ENCODE measurements around the gene PTRH2.

The PTRH2 gene

GRCh38 chr17:59723041-59723440, 15.8 kb upstream of the PTRH2 start:
- H3K4me3 ChIP-seq (ENCODE audit: insufficient read depth, low read depth, low read length) = no peak overlapping the region
- no peak overlapping the region for H3K27ac ChIP-seq (ENCODE audit: insufficient read depth, low read depth, low read length, poor library complexity, severe bottlenecking)
- no peaks in the 10 kb centered on the region for H3K36me3 ChIP-seq (ENCODE audit: control insufficient read depth, insufficient read depth, low read length)
- H3K4me1 ChIP-seq (ENCODE audit: control insufficient read depth, insufficient read depth, low read length) = no peaks in the 10 kb centered on the region
- 80 to 85% methylated on average over 1 of the region's 1 CpG for WGBS, 2 experiments
- H3K9me3 ChIP-seq (ENCODE audit: control insufficient read depth, low read length) = no peaks in the 10 kb centered on the region
- no peaks in the 10 kb centered on the region for H3K27me3 ChIP-seq (ENCODE audit: control insufficient read depth, insufficient read depth, low read length, poor library complexity, severe bottlenecking)

GRCh38 chr17:59722623-59723022, 15.4 kb upstream of the PTRH2 start:
- no peaks in the 10 kb centered on the region for H3K4me1 ChIP-seq (ENCODE audit: control insufficient read depth, insufficient read depth, low read length)
- WGBS, 2 experiments = 86 to 94% methylated on average over 4 of the region's 4 CpGs
- no peak overlapping the region for H3K4me3 ChIP-seq (ENCODE audit: insufficient read depth, low read depth, low read length)
- H3K27ac ChIP-seq (ENCODE audit: insufficient read depth, low read depth, low read length, poor library complexity, severe bottlenecking) = no peak overlapping the region
- H3K36me3 ChIP-seq (ENCODE audit: control insufficient read depth, insufficient read depth, low read length) = no peaks in the 10 kb centered on the region
- no peaks in the 10 kb centered on the region for H3K27me3 ChIP-seq (ENCODE audit: control insufficient read depth, insufficient read depth, low read length, poor library complexity, severe bottlenecking)
- no peaks in the 10 kb centered on the region for H3K9me3 ChIP-seq (ENCODE audit: control insufficient read depth, low read length)

GRCh38 chr17:59719526-59719925, 12.3 kb upstream of the PTRH2 start:
- Histone ChIP-seq H3K4me3 (ENCODE audit: insufficient read depth, low read depth, low read length) (no peak overlapping the region), H3K4me1 (ENCODE audit: control insufficient read depth, insufficient read depth, low read length) (no peaks in the 10 kb centered on the region), H3K27ac (ENCODE audit: insufficient read depth, low read depth, low read length, poor library complexity, severe bottlenecking) (no peak overlapping the region), H3K36me3 (ENCODE audit: control insufficient read depth, insufficient read depth, low read length) (no peaks in the 10 kb centered on the region), H3K9me3 (ENCODE audit: control insufficient read depth, low read length) (no peaks in the 10 kb centered on the region), H3K27me3 (ENCODE audit: control insufficient read depth, insufficient read depth, low read length, poor library complexity, severe bottlenecking) (no peaks in the 10 kb centered on the region)

- no peak overlapping the region for H3K4me3 ChIP-seq (ENCODE audit: insufficient read depth, low read depth, low read length)
- no peaks in the 10 kb centered on the region for H3K27me3 ChIP-seq (ENCODE audit: control insufficient read depth, insufficient read depth, low read length, poor library complexity, severe bottlenecking)
- no peaks in the 10 kb centered on the region for H3K9me3 ChIP-seq (ENCODE audit: control insufficient read depth, low read length)
- no peaks in the 10 kb centered on the region for H3K4me1 ChIP-seq (ENCODE audit: control insufficient read depth, insufficient read depth, low read length)
- 94 to 96% methylated on average over 2 of the region's 2 CpGs for WGBS, 2 experiments
- no peaks in the 10 kb centered on the region for H3K36me3 ChIP-seq (ENCODE audit: control insufficient read depth, insufficient read depth, low read length)
- H3K27ac ChIP-seq (ENCODE audit: insufficient read depth, low read depth, low read length, poor library complexity, severe bottlenecking) = no peak overlapping the region
Observed at GRCh38 chr17:59716427-59716826, 9.2 kb upstream of the PTRH2 start.

- no peaks in the 10 kb centered on the region for H3K36me3 ChIP-seq (ENCODE audit: control insufficient read depth, insufficient read depth, low read length)
- no peaks in the 10 kb centered on the region for H3K4me1 ChIP-seq (ENCODE audit: control insufficient read depth, insufficient read depth, low read length)
- no peaks in the 10 kb centered on the region for H3K9me3 ChIP-seq (ENCODE audit: control insufficient read depth, low read length)
- no peaks in the 10 kb centered on the region for H3K27me3 ChIP-seq (ENCODE audit: control insufficient read depth, insufficient read depth, low read length, poor library complexity, severe bottlenecking)
- no peak overlapping the region for H3K27ac ChIP-seq (ENCODE audit: insufficient read depth, low read depth, low read length, poor library complexity, severe bottlenecking)
- H3K4me3 ChIP-seq (ENCODE audit: insufficient read depth, low read depth, low read length) = no peak overlapping the region
- WGBS, 2 experiments = 88 to 90% methylated on average over 2 of the region's 2 CpGs
Observed at GRCh38 chr17:59714255-59714654, 7.0 kb upstream of the PTRH2 start.

DNA sequence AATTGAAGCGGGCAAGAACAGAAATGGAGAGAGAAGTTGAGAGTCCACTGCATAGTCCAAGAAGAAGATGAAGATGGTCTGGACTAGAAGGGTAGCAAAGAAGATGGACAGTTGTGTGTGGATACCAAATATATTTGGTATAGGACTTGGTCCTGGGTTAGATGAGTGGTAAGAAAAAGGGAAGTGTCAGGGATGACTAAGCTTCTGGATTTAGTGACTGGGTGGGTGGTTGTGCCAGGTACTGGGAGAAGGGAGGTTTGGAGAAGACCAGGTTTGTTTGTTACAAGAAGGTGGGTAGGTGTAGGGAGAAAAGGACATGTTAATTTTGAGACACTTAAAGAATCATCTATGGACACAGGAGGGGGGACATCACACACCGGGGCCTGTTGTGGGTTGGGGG, 5.6 kb upstream of the PTRH2 start:
- no peak overlapping the region for H3K27ac ChIP-seq (ENCODE audit: insufficient read depth, low read depth, low read length, poor library complexity, severe bottlenecking)
- H3K4me3 ChIP-seq (ENCODE audit: insufficient read depth, low read depth, low read length) = no peak overlapping the region
- 90 to 91% methylated on average over 2 of the region's 2 CpGs for WGBS, 2 experiments
- H3K9me3 ChIP-seq (ENCODE audit: control insufficient read depth, low read length) = no peaks in the 10 kb centered on the region
- H3K36me3 ChIP-seq (ENCODE audit: control insufficient read depth, insufficient read depth, low read length) = no peaks in the 10 kb centered on the region
- no peaks in the 10 kb centered on the region for H3K27me3 ChIP-seq (ENCODE audit: control insufficient read depth, insufficient read depth, low read length, poor library complexity, severe bottlenecking)
- H3K4me1 ChIP-seq (ENCODE audit: control insufficient read depth, insufficient read depth, low read length) = no peaks in the 10 kb centered on the region

DNA sequence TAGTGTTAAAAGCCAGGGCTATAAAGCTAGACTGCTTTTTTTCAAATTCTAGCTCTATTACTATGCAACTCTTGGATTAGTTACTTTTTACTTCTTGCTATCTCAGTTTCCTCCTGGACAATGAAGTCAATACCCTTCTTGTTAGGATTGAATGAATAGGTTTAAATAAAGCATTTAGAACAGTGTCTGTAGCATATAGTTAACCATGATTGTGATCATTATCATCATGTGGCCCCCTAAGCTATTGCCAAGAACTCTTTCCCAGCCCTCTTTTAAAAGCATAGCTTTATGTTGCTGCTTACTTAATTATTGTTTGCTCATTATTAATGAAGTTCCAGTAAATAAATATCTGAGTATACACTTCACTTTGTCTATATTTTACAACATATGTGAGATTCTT, 4.7 kb upstream of the PTRH2 start:
- no peaks in the 10 kb centered on the region for H3K27me3 ChIP-seq (ENCODE audit: control insufficient read depth, insufficient read depth, low read length, poor library complexity, severe bottlenecking)
- H3K36me3 ChIP-seq (ENCODE audit: control insufficient read depth, insufficient read depth, low read length) = no peaks in the 10 kb centered on the region
- H3K4me3 ChIP-seq (ENCODE audit: insufficient read depth, low read depth, low read length) = no peak overlapping the region
- H3K27ac ChIP-seq (ENCODE audit: insufficient read depth, low read depth, low read length, poor library complexity, severe bottlenecking) = no peak overlapping the region
- no peaks in the 10 kb centered on the region for H3K9me3 ChIP-seq (ENCODE audit: control insufficient read depth, low read length)
- H3K4me1 ChIP-seq (ENCODE audit: control insufficient read depth, insufficient read depth, low read length) = no peaks in the 10 kb centered on the region

GRCh38 chr17:59707971-59708430, 771 bp upstream of the PTRH2 start:
- H3K36me3 ChIP-seq (ENCODE audit: control insufficient read depth, insufficient read depth, low read length) = no peaks in the 10 kb centered on the region
- H3K4me3 ChIP-seq (ENCODE audit: insufficient read depth, low read depth, low read length) = peak overlapping the region; percentile 79
- 0 to 2% methylated on average over 15 of the region's 15 CpGs for WGBS, 2 experiments
- no peaks in the 10 kb centered on the region for H3K9me3 ChIP-seq (ENCODE audit: control insufficient read depth, low read length)
- H3K27ac ChIP-seq (ENCODE audit: insufficient read depth, low read depth, low read length, poor library complexity, severe bottlenecking) = peak overlapping the region; percentile 90
- H3K27me3 ChIP-seq (ENCODE audit: control insufficient read depth, insufficient read depth, low read length, poor library complexity, severe bottlenecking) = no peaks in the 10 kb centered on the region
- H3K4me1 ChIP-seq (ENCODE audit: control insufficient read depth, insufficient read depth, low read length) = no peaks in the 10 kb centered on the region

DNA sequence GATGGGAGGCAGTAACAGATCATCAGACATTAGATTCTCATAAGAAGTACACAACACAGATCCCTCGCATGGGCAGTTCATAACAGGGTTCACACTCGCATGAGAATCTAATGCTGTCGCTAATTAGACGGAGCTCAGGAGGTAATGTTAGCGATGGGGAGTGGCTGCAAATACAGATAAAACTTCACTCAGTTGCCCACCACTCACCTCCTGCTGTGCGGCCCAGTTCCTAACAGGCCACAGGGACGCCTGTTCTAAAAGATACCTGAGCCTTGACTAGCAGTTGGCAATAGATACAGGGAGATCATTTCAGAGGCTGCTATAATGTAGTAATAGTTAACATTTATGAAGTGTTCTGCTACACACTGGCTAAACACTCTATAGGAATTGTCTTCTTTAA, 4.9 kb downstream of the PTRH2 start:
- Histone ChIP-seq H3K27ac (ENCODE audit: insufficient read depth, low read depth, low read length, poor library complexity, severe bottlenecking) (no peak overlapping the region), H3K36me3 (ENCODE audit: control insufficient read depth, insufficient read depth, low read length) (peaks cover 11% of the 10 kb centered on the region), H3K4me1 (ENCODE audit: control insufficient read depth, insufficient read depth, low read length) (peaks cover 5% of the 10 kb centered on the region), H3K4me3 (ENCODE audit: insufficient read depth, low read depth, low read length) (no peak overlapping the region), H3K9me3 (ENCODE audit: control insufficient read depth, low read length) (no peaks in the 10 kb centered on the region), H3K27me3 (ENCODE audit: control insufficient read depth, insufficient read depth, low read length, poor library complexity, severe bottlenecking) (no peaks in the 10 kb centered on the region)
- WGBS, 2 experiments = 96 to 99% methylated on average over 7 of the region's 7 CpGs

DNA sequence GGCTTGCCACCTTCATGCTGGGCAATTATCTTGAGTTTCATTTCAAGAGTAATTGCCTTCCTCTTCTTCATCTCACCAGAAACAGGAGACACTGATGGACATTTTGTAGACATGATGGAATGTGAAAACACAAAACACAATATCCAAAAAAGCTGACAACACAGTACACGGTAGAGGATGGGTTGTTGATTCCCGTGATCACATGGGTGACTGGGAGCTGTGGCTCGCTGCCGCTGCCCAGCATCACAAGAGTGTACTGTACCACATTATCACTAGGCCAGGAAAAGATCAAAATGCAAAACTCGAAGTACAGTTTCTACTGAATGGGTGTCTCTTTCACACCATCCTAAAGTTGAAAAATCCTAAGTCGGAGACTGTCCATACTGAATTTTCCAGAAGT, 7.4 kb downstream of the PTRH2 start:
- H3K36me3 ChIP-seq (ENCODE audit: control insufficient read depth, insufficient read depth, low read length) = peaks cover 19% of the 10 kb centered on the region
- 93 to 94% methylated on average over 6 of the region's 6 CpGs for WGBS, 2 experiments

DNA sequence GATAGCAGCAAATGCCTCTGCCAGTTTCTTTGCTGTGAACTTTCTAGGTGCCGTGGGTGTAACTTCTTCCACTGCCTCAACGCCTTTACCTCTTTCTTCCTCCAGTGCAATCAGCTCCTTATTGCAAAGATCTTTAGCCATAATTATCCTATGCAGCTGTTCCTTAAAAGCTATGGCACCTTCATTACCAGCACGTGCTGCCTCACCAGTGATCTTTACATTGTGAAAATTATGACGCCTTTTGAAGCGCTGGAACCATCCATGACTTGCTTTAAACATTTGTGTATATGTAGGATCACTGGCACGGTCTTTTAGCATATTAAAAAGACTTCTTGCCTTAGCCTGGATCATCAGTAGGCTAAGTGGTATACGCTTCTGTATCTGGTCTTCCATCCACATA, 8.0 kb downstream of the PTRH2 start:
- no peak overlapping the region for H3K4me3 ChIP-seq (ENCODE audit: insufficient read depth, low read depth, low read length)
- H3K27me3 ChIP-seq (ENCODE audit: control insufficient read depth, insufficient read depth, low read length, poor library complexity, severe bottlenecking) = no peaks in the 10 kb centered on the region
- H3K27ac ChIP-seq (ENCODE audit: insufficient read depth, low read depth, low read length, poor library complexity, severe bottlenecking) = no peak overlapping the region
- 96 to 98% methylated on average over 7 of the region's 7 CpGs for WGBS, 2 experiments
- H3K36me3 ChIP-seq (ENCODE audit: control insufficient read depth, insufficient read depth, low read length) = peaks cover 22% of the 10 kb centered on the region
- H3K9me3 ChIP-seq (ENCODE audit: control insufficient read depth, low read length) = no peaks in the 10 kb centered on the region
- H3K4me1 ChIP-seq (ENCODE audit: control insufficient read depth, insufficient read depth, low read length) = peaks cover 5% of the 10 kb centered on the region

More for the DNA sequence above, 7.4 kb downstream of the PTRH2 start:
- Histone ChIP-seq H3K27ac (ENCODE audit: insufficient read depth, low read depth, low read length, poor library complexity, severe bottlenecking) (no peak overlapping the region), H3K9me3 (ENCODE audit: control insufficient read depth, low read length) (no peaks in the 10 kb centered on the region), H3K4me1 (ENCODE audit: control insufficient read depth, insufficient read depth, low read length) (peaks cover 5% of the 10 kb centered on the region), H3K4me3 (ENCODE audit: insufficient read depth, low read depth, low read length) (no peak overlapping the region), H3K27me3 (ENCODE audit: control insufficient read depth, insufficient read depth, low read length, poor library complexity, severe bottlenecking) (no peaks in the 10 kb centered on the region)

Data from ectodermal cell (in vitro differentiated cells).